ENCODE results near the gene NTM.

NTM gene

DNA sequence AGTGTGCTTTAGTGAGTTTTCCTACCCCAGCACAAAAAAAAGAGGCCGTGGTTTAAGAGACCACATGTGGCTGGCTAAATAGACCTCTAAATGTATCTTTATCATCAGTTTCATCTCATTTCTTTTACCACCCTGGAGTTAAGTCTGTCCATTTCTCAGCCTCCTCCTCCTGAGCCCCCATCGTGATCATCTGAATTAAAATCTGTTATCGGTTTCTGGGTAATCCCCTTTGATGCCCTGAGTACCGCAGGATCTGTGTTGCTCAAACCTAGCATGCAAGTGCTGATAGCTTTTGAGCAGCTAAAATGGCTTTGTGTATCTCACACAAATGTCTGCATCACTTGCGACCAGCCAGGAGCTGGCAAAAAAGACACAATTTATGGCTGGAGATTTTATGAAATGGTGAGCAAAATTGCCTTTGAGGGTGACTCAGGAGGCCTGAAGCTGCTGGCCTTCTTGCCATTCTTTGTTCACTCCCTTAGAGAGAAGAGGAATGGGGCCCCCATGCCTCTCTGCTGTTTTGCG, 236.5 kb downstream of the NTM start:
- H3K4me3 ChIP-seq (replicated peaks in 1 of 2; ENCODE audit: low read depth in 2 of 2, low read length in 2 of 2), result no peak overlapping the region
- no peak for DNase-seq (ENCODE audit: low read depth in 2 of 2)
- TF ChIP-seq, protein P1, sequence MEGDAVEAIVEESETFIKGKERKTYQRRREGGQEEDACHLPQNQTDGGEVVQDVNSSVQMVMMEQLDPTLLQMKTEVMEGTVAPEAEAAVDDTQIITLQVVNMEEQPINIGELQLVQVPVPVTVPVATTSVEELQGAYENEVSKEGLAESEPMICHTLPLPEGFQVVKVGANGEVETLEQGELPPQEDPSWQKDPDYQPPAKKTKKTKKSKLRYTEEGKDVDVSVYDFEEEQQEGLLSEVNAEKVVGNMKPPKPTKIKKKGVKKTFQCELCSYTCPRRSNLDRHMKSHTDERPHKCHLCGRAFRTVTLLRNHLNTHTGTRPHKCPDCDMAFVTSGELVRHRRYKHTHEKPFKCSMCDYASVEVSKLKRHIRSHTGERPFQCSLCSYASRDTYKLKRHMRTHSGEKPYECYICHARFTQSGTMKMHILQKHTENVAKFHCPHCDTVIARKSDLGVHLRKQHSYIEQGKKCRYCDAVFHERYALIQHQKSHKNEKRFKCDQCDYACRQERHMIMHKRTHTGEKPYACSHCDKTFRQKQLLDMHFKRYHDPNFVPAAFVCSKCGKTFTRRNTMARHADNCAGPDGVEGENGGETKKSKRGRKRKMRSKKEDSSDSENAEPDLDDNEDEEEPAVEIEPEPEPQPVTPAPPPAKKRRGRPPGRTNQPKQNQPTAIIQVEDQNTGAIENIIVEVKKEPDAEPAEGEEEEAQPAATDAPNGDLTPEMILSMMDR (IDR thresholded peaks at IDR 0.05; ENCODE audit: low read depth, low read length), result no peak

DNA sequence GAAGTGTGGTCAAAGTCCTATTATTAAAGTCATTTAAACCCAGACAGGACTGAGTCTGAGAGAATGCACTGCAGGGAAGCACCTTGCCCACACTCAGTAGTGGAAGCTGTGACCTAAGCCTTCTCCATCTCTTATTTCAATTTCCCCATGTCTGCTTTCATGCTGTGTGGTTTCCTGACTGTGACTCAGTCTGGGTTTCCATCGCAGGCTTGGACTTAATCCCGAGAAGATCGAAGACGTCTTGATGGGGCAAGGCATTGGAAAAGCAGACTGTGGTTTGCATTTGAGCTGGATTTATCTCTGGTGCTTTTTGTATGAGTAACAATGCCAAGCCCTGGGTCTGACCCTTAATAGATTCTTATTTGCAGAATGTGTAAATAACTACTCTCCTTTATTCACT, 238.9 kb downstream of the NTM start:
- no peak overlapping the region for H3K4me3 ChIP-seq (replicated peaks in 1 of 2; ENCODE audit: low read depth in 2 of 2, low read length in 2 of 2)
- peak in 1 of 2 donors; percentile 6 for DNase-seq (ENCODE audit: low read depth in 2 of 2)
- TF ChIP-seq, protein P1 (IDR thresholded peaks at IDR 0.05; ENCODE audit: low read depth, low read length), result no peak

DNA sequence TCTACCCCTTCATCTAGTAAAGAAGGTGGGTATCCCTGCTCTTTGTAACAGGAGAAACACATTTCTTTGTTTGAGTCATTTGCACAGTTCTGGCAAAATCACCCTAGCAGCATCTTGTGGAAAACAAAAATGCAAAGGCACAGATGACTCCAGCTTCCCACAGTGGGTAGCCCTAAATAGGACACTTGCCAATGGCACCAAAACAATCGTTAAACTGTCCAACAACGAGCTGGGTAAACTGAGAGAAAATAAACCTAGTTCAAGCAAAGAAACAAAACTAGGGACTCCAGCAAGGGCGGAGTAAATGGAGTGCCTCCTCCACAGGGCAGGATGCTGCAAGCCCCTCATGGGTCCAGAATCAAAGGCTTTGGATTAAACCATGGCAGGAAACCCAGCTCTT, 239.5 kb downstream of the NTM start:
- TF ChIP-seq, protein P1 (IDR thresholded peaks at IDR 0.05; ENCODE audit: low read depth, low read length), result no peak
- no peak for DNase-seq (ENCODE audit: low read depth in 2 of 2)
- H3K4me3 ChIP-seq (replicated peaks in 1 of 2; ENCODE audit: low read depth in 2 of 2, low read length in 2 of 2), result no peak overlapping the region

DNA sequence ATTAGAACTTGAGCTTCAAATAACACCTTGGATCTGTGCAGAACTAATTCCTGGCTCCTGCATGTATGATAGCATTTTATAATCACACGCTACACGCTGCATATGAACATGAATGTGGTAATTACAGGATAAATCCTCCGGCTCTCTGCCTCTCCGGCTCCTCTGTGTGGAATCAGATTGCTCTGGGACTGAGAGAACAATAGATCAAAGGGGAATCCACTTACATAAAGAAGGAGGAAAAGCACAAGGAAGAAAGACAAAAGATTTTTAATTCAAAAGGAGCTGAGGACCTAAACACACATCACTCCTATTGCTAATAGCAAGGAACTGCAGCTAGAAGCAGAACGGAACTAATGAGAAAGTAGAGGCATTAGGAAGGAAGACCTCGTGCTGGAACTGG, 240.9 kb downstream of the NTM start:
- H3K4me3 ChIP-seq (replicated peaks in 1 of 2; ENCODE audit: low read depth in 2 of 2, low read length in 2 of 2), result no peak overlapping the region
- TF ChIP-seq, protein P1 (IDR thresholded peaks at IDR 0.05; ENCODE audit: low read depth, low read length), result no peak
- no peak for DNase-seq (ENCODE audit: low read depth in 2 of 2)

DNA sequence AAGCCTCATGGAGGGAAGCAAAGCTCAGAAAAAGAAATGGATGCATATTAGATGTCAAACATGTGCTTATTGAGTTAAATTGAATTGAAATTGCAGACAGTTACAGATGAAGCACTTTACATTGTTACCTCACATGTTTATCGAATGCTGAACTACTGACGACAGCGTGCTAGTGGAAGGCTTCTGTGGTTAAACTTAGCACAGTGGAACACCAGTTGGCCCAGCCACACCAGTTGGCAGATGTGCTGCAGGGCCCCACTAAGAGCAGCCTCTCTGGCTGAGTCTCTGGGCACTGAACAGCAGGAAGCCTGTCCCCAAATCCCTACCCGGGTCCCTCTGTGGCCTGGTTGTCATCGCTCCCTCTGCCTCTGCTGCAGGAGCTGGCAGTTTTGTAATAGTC, 242.1 kb downstream of the NTM start:
- no peak for DNase-seq (ENCODE audit: low read depth in 2 of 2)
- no peak overlapping the region for H3K4me3 ChIP-seq (replicated peaks in 1 of 2; ENCODE audit: low read depth in 2 of 2, low read length in 2 of 2)
- TF ChIP-seq, protein P1 (IDR thresholded peaks at IDR 0.05; ENCODE audit: low read depth, low read length), result no peak

DNA sequence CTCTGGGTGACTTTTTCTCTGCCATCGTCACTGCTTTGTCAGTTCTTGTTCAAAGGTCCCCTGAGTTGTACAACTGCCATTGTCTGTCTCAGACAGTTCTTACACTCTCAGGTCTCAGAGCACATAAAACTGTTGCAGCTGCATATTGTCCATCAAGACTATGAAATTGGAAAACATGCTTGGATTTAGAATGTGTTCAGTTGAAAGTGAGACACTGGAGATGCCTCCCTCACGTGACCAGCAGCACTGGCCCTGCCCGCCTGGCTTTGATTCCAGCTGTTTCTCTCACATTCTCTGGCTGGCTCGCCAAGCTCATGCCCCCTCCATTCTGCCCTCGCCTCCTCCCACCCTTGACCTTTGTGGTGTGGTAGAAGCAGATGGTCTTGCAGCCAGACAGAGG, 244.2 kb downstream of the NTM start:
- DNase-seq (ENCODE audit: low read depth in 2 of 2), result no peak
- TF ChIP-seq, protein P1 (IDR thresholded peaks at IDR 0.05; ENCODE audit: low read depth, low read length), result no peak
- H3K4me3 ChIP-seq (replicated peaks in 1 of 2; ENCODE audit: low read depth in 2 of 2, low read length in 2 of 2), result no peak overlapping the region

DNA sequence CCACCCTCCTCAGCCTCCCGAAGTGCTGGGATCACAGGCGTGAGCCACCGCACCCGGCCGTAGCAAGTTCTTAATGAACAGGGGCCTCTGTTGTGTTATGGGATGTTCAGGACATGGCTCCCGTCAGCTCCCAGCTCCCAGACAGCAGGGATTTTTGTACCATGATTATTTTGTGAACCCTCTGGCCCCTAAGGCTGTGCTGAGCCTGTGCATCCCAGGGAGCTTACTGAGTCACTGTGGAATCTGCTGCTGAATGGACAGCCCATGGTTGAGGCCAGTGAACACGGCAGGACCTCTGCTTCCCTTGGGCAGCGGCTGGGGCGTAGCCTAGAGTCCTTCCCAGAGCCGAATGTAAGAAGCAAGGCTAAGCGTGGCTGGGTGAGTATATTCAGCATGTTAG, 245.2 kb downstream of the NTM start:
- TF ChIP-seq, protein P1 (IDR thresholded peaks at IDR 0.05; ENCODE audit: low read depth, low read length), result no peak
- no peak for DNase-seq (ENCODE audit: low read depth in 2 of 2)

More for the DNA sequence above, 245.2 kb downstream of the NTM start:
- H3K4me3 ChIP-seq (replicated peaks in 1 of 2; ENCODE audit: low read depth in 2 of 2, low read length in 2 of 2), result no peak overlapping the region
